ENCODE results near the gene VASH1. TPM values are rescaled to one million over a fixed set of nuclear protein-coding genes. Genes with fewer than 3 reads are reported as not detected.

The VASH1 gene
- total and polyA plus RNA-seq, 2 donors from 2014 or later = 4.1 to 14.7 TPM

DNA sequence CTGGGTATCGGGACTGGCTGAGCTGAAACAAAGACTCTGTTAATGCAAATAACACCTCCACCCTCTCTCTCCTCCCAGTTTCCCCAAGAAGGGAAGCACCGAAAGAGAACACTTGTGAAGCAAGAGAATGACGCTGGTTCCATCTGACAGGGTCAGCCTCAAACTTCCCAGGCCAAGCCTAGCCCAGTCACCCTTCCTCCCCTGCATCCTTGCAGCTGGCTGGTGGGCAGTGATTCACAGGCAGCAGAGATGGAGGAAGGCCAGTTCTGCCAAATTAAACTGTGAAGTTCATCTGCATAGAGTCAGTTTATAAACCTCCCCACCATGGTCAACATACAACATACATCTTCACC is 67.7 kb downstream of the VASH1 start:
- no peak for DNase-seq
- no peak for FAIRE-seq
- no peak overlapping the region for H3K27ac ChIP-seq (ENCODE audit: low read depth in 2 of 2, low read length in 2 of 2)
- H3K9ac ChIP-seq (ENCODE audit: low read length in 3 of 3) = no peak overlapping the region
- H3K36me3 ChIP-seq (ENCODE audit: control insufficient read depth in 2 of 3, insufficient read depth in 3 of 3, low read length in 3 of 3) = no peaks in the 10 kb centered on the region
- no peaks in the 10 kb centered on the region for H3K9me3 ChIP-seq (ENCODE audit: control insufficient read depth in 2 of 3, insufficient read depth in 1 of 3, low read length in 3 of 3)
- no peaks in the 10 kb centered on the region for H3K4me1 ChIP-seq (ENCODE audit: control insufficient read depth in 2 of 3, insufficient read depth in 2 of 3, low read depth in 1 of 3, low read length in 3 of 3)
- intact Hi-C loops (cut with DNase I) = no loop called here
- H3K27me3 ChIP-seq (ENCODE audit: control insufficient read depth, insufficient read depth, low read length) = no peaks in the 10 kb centered on the region
- H3K4me3 ChIP-seq (ENCODE audit: low read length in 3 of 3) = no peak overlapping the region
- TF ChIP-seq, protein P1, sequence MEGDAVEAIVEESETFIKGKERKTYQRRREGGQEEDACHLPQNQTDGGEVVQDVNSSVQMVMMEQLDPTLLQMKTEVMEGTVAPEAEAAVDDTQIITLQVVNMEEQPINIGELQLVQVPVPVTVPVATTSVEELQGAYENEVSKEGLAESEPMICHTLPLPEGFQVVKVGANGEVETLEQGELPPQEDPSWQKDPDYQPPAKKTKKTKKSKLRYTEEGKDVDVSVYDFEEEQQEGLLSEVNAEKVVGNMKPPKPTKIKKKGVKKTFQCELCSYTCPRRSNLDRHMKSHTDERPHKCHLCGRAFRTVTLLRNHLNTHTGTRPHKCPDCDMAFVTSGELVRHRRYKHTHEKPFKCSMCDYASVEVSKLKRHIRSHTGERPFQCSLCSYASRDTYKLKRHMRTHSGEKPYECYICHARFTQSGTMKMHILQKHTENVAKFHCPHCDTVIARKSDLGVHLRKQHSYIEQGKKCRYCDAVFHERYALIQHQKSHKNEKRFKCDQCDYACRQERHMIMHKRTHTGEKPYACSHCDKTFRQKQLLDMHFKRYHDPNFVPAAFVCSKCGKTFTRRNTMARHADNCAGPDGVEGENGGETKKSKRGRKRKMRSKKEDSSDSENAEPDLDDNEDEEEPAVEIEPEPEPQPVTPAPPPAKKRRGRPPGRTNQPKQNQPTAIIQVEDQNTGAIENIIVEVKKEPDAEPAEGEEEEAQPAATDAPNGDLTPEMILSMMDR (IDR thresholded peaks at IDR 0.05; ENCODE audit: borderline replicate concordance, extremely low read depth, insufficient read depth) = no peak

DNA sequence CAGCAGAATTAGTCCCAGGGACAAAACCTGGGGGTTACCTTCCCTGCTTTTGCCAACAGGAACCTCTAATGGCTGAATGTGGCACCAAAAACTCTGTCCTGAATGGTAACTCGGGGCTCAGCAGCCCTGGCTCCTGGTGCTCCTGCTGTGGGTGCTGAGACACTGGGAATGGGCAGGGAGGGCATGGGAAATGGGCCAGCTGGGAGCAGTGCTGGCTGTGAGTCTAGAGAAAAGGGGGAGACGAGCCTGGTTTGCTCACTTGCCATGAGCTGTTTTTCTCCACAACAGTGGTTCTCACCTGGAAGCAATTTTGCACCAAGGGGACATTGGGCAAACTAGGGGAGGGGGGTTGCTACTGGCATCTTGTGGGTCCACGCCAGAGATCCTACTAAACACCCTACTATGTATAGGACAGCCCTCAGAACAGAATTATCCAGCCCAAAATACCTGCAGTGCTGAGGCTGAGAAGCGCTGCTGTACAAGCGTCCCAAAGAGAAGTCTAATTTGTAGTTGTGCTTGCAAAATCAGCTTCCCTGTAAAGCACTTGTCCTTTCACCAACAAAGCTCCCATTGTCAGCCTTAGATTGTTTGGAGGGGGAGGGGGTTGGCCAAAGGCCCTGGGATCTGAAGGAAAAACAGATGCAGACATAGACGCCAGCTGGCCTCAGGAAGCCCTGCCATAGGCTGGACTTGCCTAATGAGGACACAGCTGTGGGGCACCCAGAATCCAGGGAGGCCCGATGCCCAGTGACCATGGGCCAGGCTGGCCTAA is 68.6 kb downstream of the VASH1 start:
- Histone ChIP-seq H3K36me3 (ENCODE audit: control insufficient read depth in 2 of 3, insufficient read depth in 3 of 3, low read length in 3 of 3) (no peaks in the 10 kb centered on the region), H3K27ac (ENCODE audit: low read depth in 2 of 2, low read length in 2 of 2) (no peak overlapping the region), H3K4me1 (ENCODE audit: control insufficient read depth in 2 of 3, insufficient read depth in 2 of 3, low read depth in 1 of 3, low read length in 3 of 3) (no peaks in the 10 kb centered on the region), H3K27me3 (ENCODE audit: control insufficient read depth, insufficient read depth, low read length) (no peaks in the 10 kb centered on the region), H3K9ac (ENCODE audit: low read length in 3 of 3) (no peak overlapping the region), H3K4me3 (ENCODE audit: low read length in 3 of 3) (no peak overlapping the region), H3K9me3 (ENCODE audit: control insufficient read depth in 2 of 3, insufficient read depth in 1 of 3, low read length in 3 of 3) (no peaks in the 10 kb centered on the region)
- intact Hi-C loops (cut with DNase I) = no loop called here
- no peak for DNase-seq
- TF ChIP-seq, protein P1 (IDR thresholded peaks at IDR 0.05; ENCODE audit: borderline replicate concordance, extremely low read depth, insufficient read depth) = no peak
- no peak for FAIRE-seq

DNA sequence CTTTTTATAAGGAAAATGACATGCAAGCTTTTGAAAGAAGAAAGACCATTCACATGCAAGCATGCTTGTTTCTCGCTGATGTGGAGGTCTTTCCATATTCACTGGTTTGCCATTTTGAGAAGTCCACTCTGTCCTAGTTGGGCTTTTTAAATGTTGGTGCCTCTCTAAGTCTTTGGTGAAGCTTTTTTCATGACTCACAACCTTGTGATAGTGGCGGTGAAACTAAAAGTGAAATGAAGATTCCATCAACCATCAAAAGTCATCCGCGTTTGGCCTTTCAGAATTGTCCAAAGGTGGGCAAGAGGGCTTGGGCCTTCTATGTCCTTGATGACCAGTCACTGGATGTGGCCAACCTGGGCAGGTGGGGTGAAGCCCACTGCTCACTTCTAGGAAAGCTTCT is 69.3 kb downstream of the VASH1 start:
- no peak overlapping the region for H3K27ac ChIP-seq (ENCODE audit: low read depth in 2 of 2, low read length in 2 of 2)
- no peaks in the 10 kb centered on the region for H3K4me1 ChIP-seq (ENCODE audit: control insufficient read depth in 2 of 3, insufficient read depth in 2 of 3, low read depth in 1 of 3, low read length in 3 of 3)
- H3K27me3 ChIP-seq (ENCODE audit: control insufficient read depth, insufficient read depth, low read length) = no peaks in the 10 kb centered on the region
- FAIRE-seq = no peak
- DNase-seq = no peak
- H3K4me3 ChIP-seq (ENCODE audit: low read length in 3 of 3) = no peak overlapping the region
- H3K9me3 ChIP-seq (ENCODE audit: control insufficient read depth in 2 of 3, insufficient read depth in 1 of 3, low read length in 3 of 3) = no peaks in the 10 kb centered on the region
- no peak overlapping the region for H3K9ac ChIP-seq (ENCODE audit: low read length in 3 of 3)
- intact Hi-C loops (cut with DNase I) = no loop called here
- TF ChIP-seq, protein P1 (IDR thresholded peaks at IDR 0.05; ENCODE audit: borderline replicate concordance, extremely low read depth, insufficient read depth) = no peak
- no peaks in the 10 kb centered on the region for H3K36me3 ChIP-seq (ENCODE audit: control insufficient read depth in 2 of 3, insufficient read depth in 3 of 3, low read length in 3 of 3)

Data from kidney (tissue), 14 donors.